Occipital lobe (tissue), 2 donors: ENCODE measurements around the gene FGF19. TPM values are rescaled to one million over a fixed set of nuclear protein-coding genes. Genes with fewer than 3 reads are reported as not detected.

ENCODE experiments used
- DNase-seq: peaks from one replicate; lab custom pipeline; 2025; lab: John Stamatoyannopoulos, UW
- total RNA-seq: library from RNA; depleted of rRNA; stranded (reverse); fragments of >200 nt; gene quantifications from one replicate; pipeline ENCODE4 v1.2.3, GENCODE V29; 2014

The FGF19 gene
- total RNA-seq, 1 donor from 2014 or later, result not detected

DNA sequence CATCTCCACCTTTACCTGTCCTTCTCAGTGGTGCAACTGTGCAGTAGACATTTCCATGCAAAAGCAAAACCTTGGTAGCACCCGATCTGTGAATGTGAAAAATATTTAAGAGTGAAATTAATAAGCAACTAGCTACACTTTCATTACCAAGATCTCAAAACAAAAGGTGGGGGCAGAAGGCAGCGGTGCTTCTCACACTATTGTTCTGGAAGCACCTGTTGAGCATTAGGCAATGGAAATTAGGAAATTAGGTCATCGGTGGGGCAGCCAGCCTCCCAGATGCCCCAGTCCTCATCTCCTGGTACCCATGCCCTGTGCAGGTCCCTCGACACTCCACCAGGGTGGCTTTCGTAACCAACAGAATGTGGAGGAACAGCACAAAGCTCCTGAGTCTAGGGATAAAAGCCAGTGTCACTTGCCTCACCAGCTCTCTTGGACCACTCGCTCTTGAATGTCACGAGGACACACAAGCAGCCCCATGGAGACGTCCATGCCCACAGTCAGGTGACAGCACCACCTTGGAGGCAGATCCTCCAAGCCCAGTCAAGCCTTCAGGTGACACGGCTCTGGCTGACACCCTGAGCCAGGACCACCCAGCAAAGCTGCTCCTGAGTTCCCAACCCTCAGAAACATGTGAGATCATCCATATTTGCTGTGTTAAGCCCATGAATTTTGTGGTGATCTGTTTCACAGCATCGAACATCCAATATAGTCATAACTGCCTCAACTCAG is 31.9 kb downstream of the FGF19 start:
- no peak for DNase-seq

DNA sequence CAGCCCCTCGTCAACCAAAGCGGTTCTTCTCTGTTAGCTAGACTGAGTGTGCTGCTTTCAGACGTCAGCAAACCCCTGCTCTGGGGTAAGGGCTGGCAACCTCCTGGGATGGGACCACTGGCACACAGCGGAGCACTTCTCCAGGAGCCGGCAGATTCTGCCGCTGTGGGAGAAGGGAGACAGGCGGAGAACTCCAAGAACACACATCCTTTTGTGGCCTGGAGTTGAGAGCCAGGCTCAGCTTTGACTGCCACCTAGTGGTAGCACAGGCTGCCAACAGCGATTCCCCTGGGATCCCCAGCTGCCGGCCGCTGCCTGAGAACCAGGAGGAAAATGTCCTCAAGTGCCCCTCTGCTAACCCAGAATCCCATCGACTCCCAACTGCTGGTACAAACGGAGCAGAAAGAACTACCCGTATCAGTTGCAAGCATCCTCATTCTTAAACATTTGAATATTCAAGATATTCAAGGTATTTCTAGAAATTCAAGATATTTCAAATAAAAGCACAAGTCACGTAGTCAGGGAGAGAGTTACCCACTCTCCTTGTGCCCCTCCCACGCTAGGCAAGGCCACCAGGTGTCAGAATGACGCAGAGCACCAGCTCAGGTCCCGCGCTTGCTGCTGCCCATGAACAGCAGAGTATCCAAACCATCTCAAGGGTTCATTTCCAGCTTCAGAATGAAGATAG is 33.5 kb downstream of the FGF19 start:
- peak; percentile 83 for DNase-seq

DNA sequence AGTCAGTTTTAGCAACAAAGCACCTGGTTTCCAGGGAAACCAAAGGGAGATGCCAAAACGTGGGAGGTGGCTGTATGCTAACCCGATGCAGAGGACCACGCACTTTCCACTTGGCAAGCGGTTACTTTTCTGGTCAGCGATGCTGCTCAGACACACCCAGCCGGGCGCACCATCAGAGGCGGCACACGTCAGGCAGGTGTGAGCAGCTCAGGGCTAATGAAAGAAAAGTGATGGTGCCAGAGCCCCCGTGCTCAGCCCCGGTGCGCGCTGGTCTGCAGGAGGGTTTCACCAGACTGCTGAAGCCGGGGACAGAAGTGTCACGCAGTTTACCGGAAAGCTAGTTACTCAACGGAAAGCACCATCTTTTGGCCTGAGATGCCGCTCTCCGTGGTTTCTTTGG is 34.3 kb downstream of the FGF19 start:
- DNase-seq, result no peak

DNA sequence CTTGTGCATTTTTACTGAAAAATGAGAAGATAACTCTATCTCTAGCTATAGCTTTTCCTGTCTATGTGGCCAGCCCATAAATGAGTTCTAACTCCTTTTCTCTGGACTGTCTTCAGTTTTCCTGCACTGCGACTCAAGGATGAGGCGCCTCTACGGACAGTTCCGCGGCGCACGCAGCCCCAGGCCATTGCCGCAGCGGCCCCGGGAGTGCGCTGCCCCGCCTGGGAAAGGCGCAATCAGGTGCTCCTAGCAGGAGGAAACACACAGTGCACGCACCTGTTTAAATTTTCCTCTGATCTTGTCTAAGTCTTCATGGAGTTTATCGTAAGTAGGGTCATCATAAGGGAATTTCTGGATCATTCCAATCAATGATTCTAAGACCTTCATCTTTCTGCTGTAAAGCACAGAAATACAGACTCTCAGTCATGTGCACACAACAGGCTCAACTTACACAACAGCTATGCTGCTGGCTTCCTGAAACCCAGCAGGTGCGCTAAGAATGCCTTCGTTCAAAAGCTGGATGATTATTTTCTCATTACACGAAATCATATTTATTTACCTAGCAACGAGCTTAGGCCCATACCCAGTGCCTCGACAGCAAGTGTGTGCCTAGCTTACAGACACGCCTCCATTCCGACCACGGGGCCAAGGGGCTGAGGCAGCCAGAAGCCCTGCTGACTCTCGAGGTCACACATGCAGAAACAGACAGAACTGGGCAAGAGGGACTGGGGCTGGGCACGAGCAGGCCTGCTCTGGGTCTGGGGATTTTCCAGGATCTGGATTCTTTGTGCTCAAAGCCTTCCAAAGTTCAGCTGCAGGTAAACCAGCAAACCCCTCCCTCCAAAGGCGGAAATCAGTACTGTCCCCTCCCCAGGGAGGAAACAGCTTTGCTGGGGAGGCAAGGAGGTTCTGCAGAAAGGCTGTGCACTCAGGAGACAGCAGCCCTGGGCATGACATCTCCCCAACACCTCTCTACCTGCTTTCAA is 35.9 kb downstream of the FGF19 start:
- no peak for DNase-seq

DNA sequence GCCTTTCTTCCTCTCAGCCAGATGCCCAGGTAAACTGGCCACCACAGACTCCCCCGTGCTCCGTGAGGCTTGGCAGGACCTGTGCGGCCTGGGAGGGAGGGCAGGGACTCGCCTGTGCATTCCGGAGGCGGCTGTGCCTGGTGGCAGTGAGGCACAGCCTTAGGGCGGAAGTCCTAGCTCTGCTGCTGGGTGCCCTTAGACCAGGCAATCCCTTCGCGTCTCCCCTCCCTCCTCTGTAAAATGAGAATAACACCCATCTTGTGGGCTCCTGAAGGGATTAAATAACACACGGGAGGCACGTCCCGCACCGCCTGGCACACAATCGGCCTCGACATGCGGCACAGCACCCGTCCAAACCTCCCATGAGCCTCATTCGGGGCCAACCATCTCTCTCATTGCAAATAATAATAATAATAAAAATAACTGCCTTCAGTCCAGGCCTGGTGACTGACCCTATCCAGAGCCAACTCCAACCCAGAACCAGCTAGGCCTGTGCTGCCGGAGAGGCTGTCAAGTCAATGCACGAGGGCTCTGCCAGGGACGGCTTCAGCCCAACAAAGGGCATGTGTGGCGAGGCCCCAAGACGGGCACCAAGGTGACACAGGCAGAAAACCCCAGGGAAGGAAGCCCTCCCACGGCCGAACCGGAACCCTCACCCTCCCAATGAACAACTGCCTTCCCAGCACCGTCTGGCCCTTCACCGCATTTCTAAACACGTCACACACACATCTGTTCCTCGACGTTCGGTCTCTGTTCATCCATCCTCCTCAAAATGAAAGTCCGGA is 36.9 kb downstream of the FGF19 start:
- DNase-seq, result no peak

DNA sequence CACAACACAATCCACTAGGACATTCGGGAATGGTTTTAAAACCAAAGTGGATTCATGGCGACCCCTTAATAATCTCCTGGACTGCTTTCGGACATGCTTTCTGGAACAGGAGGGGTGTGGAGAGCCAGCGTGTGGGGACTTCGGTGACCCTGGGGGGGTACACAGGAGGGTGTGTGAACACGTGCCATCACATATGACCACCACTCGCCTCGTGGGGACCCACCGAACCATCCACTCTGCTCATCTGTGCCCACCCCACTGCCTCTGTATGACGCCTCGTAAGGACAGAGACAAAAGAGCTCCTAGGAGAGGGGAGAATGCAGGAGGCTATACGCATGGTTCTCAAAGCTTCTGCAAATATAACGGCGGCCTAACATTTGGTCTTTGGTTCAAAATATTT is 37.6 kb downstream of the FGF19 start:
- DNase-seq, result no peak

DNA sequence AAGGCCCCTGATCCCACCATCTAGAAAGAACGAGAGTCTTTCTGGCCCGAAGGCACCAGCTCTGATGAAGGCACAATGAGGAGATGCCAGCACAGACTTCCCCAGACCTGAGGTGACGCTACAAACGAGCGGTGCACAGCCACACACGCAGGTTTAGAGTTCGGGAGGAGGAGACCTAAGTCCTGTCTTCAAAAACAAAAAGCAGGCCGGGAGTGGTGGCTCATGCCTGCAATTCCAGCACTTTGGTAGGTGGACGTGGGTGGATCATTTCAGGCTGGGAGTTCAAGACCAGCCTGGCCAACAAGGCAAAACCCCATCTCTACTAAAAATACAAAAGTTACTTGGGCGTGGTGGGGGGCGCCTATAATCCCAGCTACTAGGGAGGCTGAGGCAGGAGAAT is 38.2 kb downstream of the FGF19 start:
- no peak for DNase-seq

DNA sequence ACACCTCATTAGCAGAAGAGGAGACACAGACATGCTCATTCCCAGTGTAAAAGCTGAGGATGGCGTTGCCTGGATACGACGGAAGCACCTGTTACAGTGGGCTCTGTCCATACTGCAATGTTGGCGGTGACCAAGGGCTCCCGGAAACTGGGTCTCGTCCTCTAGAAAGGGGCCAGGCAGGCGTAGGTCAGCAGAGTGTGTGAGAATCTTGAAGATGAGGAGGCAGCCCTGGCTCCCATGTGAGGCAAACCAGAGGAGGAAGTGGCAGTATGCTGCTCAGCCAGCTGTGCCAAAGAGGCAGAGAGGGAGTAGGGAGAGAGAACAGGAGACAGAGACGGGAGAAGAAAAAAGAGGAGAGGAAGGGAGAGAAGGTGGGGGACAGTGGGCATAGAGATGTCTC is 38.9 kb downstream of the FGF19 start:
- no peak for DNase-seq

DNA sequence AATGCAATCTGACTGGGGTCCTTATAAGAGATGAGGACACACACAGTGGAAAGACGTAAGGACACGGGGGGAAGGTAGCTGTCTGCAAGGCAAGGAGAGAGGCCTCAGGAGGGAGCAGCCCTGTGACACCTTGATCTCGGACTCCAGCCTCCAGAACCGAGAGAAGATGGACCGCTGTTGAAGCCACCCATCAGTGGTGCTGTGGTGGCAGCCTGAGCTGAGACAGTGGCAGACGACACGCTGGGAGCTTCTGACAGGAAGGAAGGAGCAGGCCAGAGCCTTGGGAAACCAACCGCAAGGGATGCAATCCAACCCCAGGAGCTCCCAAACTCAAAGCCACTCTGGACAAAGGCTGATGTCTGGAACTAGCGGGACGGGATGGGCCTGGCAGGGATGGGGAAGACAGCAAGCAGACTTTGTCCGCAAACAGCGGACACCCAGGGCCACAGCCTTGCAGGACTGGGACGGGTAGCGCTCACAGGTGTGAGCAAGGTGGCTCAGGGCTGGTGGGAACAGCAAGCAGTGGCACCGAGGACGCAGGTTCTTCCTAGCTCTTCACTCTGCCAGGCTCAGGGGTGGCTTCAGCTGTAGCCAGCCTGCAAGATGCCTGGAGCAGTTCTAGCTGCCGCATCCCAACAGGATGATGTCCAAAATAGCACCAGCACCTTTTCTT is 39.6 kb downstream of the FGF19 start:
- no peak for DNase-seq

DNA sequence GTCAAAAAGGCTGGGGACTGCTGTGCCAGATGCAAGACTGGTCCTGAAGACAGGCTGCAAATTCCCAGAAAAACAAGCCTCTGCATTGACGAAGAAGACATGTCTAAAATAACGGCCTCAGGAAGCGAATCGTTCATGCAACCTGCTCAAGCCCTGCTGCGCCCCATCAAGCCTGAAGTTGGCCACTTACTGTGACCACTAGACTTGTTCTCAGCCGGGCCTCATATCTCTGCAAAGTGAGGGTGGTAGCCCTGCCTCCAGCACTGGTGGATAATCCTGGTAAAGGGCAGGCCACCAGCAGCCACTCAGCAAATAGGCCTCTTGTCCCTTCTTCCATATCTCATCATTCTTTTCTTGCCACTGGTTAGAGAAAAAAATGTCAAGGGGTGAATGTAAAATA is 40.5 kb downstream of the FGF19 start:
- DNase-seq, result no peak

DNA sequence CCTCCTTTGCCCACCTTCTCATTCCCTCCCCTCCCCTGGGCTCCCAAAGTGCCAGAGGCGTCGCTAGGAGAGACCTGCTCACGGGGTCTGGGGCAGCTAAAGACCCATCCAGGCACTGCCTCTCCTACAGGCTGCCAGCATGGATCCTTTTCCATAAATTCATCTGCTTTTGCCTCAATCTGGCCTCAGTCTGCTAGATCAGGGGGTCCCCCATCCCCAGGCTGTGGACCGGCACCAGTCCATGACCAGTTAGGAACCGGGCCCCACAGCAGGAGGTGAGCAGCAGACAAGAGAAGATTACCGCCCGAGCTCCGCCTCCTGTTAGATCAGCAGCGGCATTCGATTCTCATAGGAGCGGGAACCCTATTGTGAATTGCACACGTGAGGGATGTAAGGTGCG is 41.0 kb downstream of the FGF19 start:
- DNase-seq, result no peak

DNA sequence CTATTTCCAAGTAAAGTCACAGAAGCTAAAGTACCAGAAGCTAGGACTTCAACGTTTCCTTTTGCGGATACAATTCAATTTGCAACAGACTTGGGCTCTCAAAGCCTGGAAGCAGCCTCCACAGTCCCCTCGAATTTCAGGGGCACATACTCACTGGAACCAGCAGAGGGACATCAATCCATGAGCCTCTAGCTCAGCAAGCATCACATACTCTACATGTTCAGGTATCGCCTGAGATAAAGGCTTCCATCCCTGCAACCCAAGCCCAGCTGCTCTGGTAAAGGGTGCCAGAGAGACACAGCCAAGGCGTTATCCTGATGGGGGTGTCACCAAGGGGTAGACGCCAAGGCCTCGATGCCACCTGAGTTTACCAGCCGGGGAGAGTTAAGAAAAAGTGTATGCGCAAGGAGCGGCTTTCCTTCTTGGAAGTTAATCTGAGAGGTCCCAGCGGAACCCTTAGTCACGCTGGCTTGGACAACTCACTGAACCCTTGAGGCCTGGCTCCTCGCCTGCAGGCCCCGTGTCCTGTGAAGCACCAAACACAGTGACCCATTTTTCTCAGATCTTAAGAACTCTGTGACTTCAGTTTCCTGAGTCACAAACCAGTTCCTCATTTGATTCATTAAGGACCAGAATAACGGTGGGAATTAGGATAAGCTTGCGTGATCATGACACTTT is 41.7 kb downstream of the FGF19 start:
- DNase-seq, result no peak

DNA sequence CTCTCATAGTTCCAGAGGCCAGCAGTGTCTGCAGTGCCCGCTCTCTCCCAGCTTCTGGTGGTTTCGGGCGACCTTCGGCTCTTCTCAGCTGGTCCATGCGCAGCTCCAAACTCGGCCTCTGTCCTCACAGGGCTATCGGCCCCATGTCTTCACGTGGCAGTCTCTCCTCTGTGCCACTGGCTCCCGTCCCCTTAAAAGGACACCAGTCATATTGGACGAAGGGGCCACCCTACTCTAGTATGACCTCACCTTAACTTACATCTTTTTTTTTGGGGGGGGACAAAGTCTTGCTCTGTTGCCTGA is 42.5 kb downstream of the FGF19 start:
- DNase-seq, result no peak

DNA sequence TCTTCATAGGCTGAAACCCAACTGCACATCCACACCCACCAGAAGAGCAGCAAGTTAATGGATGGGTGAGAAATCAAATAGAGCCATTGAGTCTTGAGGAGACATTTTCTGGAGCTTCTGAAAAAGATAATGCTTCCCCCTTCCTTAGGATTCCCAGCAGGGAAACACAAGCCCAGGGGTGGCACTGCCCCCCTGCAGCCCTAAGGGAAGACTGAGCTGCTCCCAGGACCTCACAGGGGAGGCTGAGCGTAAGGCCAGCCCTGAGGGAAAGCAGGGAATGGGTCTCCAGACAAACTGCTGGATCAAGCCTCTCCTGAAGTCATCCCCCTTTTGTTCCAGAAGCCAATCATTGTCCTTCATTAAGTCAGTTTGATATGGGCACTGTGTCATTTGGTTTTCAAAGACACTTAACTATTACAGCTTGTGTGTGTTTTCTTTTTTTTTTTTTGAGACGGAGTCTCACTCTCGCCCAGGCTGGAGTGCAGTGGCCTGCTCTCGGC is 43.8 kb downstream of the FGF19 start:
- DNase-seq, result no peak

DNA sequence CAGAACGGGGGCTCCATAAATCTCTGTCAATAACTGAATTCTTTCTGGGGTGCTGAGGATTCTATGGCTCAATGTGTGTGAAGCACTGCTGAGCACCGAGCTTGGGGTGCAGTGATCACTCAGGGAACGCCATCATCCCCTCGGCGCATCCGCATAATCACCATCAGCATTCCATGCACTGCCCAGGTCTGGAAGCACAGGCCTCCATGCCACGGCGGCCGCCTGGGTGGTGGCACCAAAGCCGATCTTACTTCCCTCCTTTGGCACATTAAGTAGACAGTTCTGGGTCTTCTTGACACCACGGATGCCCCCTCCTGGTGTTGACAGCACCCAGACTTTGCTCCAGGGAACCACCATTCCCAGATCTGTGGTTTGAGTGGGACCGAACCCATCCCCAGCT is 44.2 kb downstream of the FGF19 start:
- no peak for DNase-seq

DNA sequence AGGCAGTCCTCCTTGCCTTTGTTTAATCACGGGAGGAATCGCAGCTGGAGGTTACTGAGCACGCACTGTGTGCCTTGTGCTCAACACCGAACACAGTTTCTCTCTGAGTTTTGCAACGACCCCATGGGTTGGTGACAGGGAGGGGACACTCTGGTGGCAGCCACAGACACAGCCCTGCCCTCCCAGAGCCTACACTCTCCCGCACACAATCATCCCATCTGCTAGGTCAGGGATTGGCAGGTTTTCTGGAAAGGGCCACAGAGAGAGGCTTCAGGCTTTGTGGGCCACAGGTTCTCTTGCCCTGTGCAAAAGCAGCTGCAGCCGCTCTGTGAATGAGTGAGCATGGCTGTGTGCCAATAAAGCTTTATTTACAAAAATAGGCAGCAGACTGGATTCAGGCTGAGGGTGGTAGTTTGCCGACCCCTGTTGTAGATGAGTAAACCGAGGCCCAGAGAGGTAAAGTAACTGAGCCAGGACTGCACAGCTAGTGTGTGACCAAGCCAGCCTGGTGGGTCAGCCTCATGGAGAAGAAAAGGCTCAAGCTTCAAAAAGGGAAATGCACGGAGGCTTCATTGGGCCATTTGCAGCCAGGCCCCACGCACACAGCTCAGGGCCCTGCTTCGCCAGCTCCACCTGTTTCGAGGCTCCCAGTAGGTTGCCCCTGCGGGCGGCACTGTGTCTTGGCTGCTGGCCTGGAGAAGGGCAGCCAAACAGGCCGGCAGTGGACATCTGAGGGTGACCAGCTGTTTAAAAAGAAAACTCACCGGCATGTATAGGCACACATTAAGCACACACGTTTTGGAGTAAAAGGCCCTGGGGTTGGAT is 45.0 kb downstream of the FGF19 start:
- DNase-seq, result no peak

DNA sequence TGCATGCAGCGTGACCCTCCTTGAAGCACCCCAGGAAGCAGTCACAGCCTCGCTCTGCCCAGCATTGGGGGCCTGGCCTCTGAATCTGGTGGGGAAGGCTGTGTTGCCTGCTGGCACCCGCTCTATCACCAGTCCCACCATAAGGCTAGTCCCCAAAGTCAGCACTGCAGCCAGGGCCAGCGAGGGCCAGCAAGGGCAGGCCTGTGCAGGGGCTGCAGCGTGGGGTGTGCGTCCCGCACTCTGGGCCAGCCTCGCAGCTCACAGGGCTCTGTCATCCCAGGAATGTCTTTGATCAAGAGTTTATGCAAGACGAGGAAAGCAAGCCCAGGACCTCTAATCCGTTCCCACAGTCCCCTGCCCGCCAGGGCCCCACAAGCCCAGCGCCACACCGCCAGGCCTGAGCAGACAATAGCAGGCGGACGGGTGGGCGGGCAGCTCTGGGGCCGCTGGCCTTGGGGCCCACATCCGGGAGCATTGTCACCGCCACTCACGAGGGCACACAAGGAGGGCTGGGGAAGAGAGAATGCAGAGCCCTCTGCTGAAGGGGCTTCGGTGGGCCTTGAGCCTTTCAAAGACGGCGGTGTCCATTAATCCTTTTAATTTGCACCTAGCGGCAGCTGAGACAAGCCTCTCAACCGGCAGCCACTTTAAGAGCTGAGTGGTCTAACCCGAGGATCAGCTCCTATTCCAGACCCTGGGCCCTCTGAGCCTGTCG is 45.8 kb downstream of the FGF19 start:
- no peak for DNase-seq

DNA sequence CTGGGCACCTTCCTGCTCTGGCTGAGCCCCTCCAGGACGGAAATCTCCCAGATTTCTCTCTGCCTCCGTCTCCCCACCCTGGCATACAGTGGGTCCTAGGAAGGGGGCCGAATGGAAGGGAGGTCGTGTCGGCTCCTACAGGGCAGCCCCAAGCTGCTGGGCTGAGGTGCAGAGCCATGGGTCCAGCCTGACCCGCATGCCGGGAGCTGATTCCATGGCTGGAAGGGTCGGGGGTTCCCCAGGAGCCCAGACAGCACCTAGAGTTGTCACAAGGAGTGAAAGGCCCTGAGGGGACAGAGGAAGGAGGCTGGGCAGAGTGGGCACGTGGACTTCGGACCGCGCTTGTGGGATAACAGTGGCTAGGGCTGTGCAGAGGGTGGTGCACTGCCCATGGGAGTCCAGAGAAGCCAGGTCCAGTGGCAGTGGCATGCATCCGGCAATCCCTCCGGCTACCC is 46.3 kb downstream of the FGF19 start:
- DNase-seq, result no peak
